NT2/D1 (cell line): Measurements from ENCODE around the gene GGT7.

Source experiments
- YY1 ChIP-seq: IDR thresholded peaks from 2 replicates; pipeline ENCODE4 v1.6.1; 2011; ENCODE audit not compliant: insufficient read length, insufficient read depth
- ZNF274 ChIP-seq: IDR thresholded peaks from 2 replicates; pipeline ENCODE4 v1.6.1; 2011; ENCODE audit warnings: mild to moderate bottlenecking, low read depth, low read length

- TF ChIP-seq ZNF274 (no peak), YY1 (no peak)
These were observed 13.3 kb downstream of the GGT7 start for GRCh38 chr20:34859367-34859766.
